Endodermal cell (in vitro differentiated cells): ENCODE measurements around the gene OBSCN. TPM values are rescaled to one million over a fixed set of nuclear protein-coding genes. Genes with fewer than 3 reads are reported as not detected.

Source experiments
- DNase-seq: peaks from one replicate; pipeline ENCODE4 v3.0.0-alpha.2; 2017
- H3K27ac ChIP-seq: 2 replicates; pipeline ENCODE4 v1.5.1; 2013; ENCODE audit warnings: mild to moderate bottlenecking, low read depth, low read length, moderate library complexity
- H3K27me3 ChIP-seq: 2 replicates; pipeline ENCODE4 v1.6.1; 2013; ENCODE audit warnings: mild to moderate bottlenecking, low read length, moderate library complexity; ENCODE audit not compliant: insufficient read depth, control insufficient read depth, poor library complexity, severe bottlenecking
- H3K36me3 ChIP-seq: 2 replicates; pipeline ENCODE4 v1.7.0; 2013; ENCODE audit warnings: mild to moderate bottlenecking, low read length, moderate library complexity; ENCODE audit not compliant: control insufficient read depth, insufficient read depth
- H3K4me1 ChIP-seq: one replicate; pipeline ENCODE4 v1.7.0; 2013; ENCODE audit warnings: low read length; ENCODE audit not compliant: control insufficient read depth, insufficient read depth
- H3K4me3 ChIP-seq: 2 replicates; pipeline ENCODE4 v1.5.1; 2013; ENCODE audit warnings: mild to moderate bottlenecking, low read length, moderate library complexity
- H3K9ac ChIP-seq: 2 replicates; pipeline ENCODE4 v1.6.1; 2013; ENCODE audit warnings: mild to moderate bottlenecking, low read length, moderate library complexity; ENCODE audit not compliant: poor library complexity, severe bottlenecking; ENCODE audit errors: extremely low read depth
- H3K9me3 ChIP-seq: 2 replicates; pipeline ENCODE4 v1.6.1; 2013; ENCODE audit warnings: mild to moderate bottlenecking, low read length, moderate library complexity; ENCODE audit not compliant: control insufficient read depth
- H3K27ac Mint-ChIP-seq: 2 replicates; pipeline ENCODE4 v1.8.0; 2020; ENCODE audit warnings: mixed read lengths
- H3K27me3 Mint-ChIP-seq: 2 replicates; pipeline ENCODE4 v1.8.0; 2021; ENCODE audit warnings: mild to moderate bottlenecking, mixed read lengths; ENCODE audit not compliant: insufficient read depth
- H3K36me3 Mint-ChIP-seq: 2 replicates; pipeline ENCODE4 v1.8.0; 2020; ENCODE audit warnings: low read depth, mixed read lengths
- H3K4me1 Mint-ChIP-seq: 2 replicates; pipeline ENCODE4 v1.8.0; 2020; ENCODE audit warnings: mixed read lengths
- H3K4me3 Mint-ChIP-seq: 2 replicates; pipeline ENCODE4 v1.8.0; 2020; ENCODE audit warnings: mild to moderate bottlenecking, moderate library complexity, mixed read lengths
- H3K9me3 Mint-ChIP-seq: 2 replicates; pipeline ENCODE4 v1.8.0; 2020; ENCODE audit warnings: mild to moderate bottlenecking, mixed read lengths
- CTCF ChIP-seq: fragments of 200-600 bp; sonication (generic); conservative IDR thresholded peaks from 2 replicates; pipeline ENCODE4 v1.5.0; 2021; ENCODE audit warnings: antibody characterized with exemption, mild to moderate bottlenecking
- WGBS, 2 experiments: methylation state at CpG; one replicate each; pipeline versions ENCODE4 v1.1.5 to v1.1.7; 2013; ENCODE audit warnings: missing lambda C conversion rate in 2 of 2, mixed read lengths in 1 of 2; ENCODE audit not compliant: insufficient coverage in 1 of 2, insufficient read length in 1 of 2; 5-methylcytosine and 5-hydroxymethylcytosine counted together
- total RNA-seq, 2 donors: library from RNA; stranded (reverse); fragmentation: NEBNext Ultra II Directional in 1 of 2; extraction: Animal tissue kit (Norgen Biotek cat#: 25700) in 1 of 2; gene quantifications; 2 replicates in 1 of 2; 3 replicates in 1 of 2; pipeline ENCODE4 v1.2.1, GENCODE V29; 2021

OBSCN gene
- total RNA-seq, 2 donors from 2014 or later: 53.7 to 68.9 TPM

DNA sequence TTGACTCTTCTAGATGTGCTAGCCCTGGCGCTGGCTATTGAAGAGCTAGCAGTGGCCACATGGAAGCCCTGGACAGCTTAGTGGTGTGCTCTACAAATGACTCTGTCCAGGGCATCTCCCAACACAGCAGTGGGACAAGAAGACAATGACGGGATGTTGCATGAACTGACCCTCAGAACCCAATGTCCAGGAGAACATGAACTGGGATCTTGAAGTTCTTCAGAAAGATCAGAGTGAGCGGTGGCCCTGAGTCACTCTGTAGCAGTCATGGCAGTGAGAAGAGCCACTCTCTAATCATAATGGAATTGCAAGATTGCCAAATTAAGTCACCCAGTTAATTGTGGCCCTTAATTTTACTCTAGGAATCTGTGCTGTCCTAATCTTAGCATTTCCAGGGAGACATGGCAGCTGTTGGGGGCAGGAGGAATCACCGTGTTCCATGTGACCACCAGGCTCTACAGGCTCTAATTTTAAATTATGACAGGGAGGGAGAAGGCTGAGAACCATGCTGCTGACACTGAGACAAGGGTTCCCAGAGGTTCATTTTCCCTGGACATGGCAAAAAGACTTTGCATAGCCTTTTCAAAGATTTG is 10.2 kb upstream of the OBSCN start:
- H3K4me1 ChIP-seq: no peaks in the 10 kb centered on the region
- H3K9me3 ChIP-seq: peaks cover 25% of the 10 kb centered on the region
- no peak overlapping the region for H3K4me3 ChIP-seq
- Mint-ChIP-seq H3K4me1 (no peaks in the 10 kb centered on the region), H3K27ac (no peak overlapping the region), H3K27me3 (peaks cover 30% of the 10 kb centered on the region), H3K9me3 (peaks cover 49% of the 10 kb centered on the region), H3K4me3 (no peak overlapping the region), H3K36me3 (peaks cover 15% of the 10 kb centered on the region)
- TF ChIP-seq CTCF: no peak
- DNase-seq: no peak
- H3K27ac ChIP-seq: no peak overlapping the region
- no peaks in the 10 kb centered on the region for H3K27me3 ChIP-seq
- H3K9ac ChIP-seq: no peak overlapping the region
- 92 to 93% methylated on average over 4 of the region's 4 CpGs for WGBS, 2 experiments
- H3K36me3 ChIP-seq: no peaks in the 10 kb centered on the region

DNA sequence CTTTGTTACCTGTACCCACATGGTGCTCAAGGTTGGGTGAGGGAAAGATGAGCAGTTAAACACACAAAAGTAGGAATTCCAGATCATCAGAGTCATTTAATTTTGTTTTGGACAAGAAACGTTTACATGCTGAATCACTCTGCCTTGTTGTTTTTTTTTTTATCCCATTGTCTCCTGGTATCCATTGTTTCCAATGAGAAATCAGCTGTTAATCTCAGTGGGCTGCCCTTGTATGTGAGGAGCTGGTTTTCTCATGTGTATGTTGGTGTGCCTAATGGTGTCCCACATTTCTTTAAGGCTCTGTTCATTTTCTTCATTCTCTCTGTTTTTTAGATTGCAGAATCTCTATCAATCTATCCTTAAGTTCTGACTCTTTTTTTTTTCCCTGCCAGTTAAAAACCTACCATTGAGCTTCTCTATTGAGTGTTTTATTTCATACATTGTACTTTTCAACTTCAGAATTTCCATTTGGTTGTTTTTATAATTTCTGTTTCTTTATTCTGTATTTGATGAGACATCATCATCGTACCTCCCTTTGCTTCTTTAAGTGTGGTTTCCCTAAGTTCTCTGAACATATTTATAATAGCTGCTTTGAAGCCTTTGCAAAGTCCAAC is 8.8 kb upstream of the OBSCN start:
- no peak overlapping the region for H3K4me3 Mint-ChIP-seq
- no peaks in the 10 kb centered on the region for H3K4me1 Mint-ChIP-seq

GRCh38 chr1:228204958-228205357 is 2.9 kb upstream of the OBSCN start:
- 92 to 94% methylated on average over 8 of the region's 8 CpGs for WGBS, 2 experiments
- Mint-ChIP-seq H3K4me3 (no peak overlapping the region), H3K27me3 (peaks cover 47% of the 10 kb centered on the region), H3K9me3 (peaks cover 17% of the 10 kb centered on the region), H3K36me3 (peaks cover 6% of the 10 kb centered on the region), H3K27ac (no peak overlapping the region), H3K4me1 (peaks cover 3% of the 10 kb centered on the region)
- no peak overlapping the region for H3K4me3 ChIP-seq
- DNase-seq: no peak
- no peak overlapping the region for H3K9ac ChIP-seq
- no peak overlapping the region for H3K27ac ChIP-seq
- peaks cover 5% of the 10 kb centered on the region for H3K4me1 ChIP-seq
- peaks cover 8% of the 10 kb centered on the region for H3K9me3 ChIP-seq
- TF ChIP-seq CTCF: no peak
- no peaks in the 10 kb centered on the region for H3K36me3 ChIP-seq
- H3K27me3 ChIP-seq: peaks cover 12% of the 10 kb centered on the region

More for the DNA sequence above, 8.8 kb upstream of the OBSCN start:
- Histone ChIP-seq H3K4me3 (peak overlapping the region; percentile 5), H3K27me3 (peaks cover 8% of the 10 kb centered on the region), H3K4me1 (no peaks in the 10 kb centered on the region), H3K36me3 (no peaks in the 10 kb centered on the region), H3K9me3 (peaks cover 25% of the 10 kb centered on the region), H3K9ac (no peak overlapping the region), H3K27ac (no peak overlapping the region)
- DNase-seq: no peak
- Mint-ChIP-seq H3K36me3 (peaks cover 15% of the 10 kb centered on the region), H3K9me3 (peaks cover 49% of the 10 kb centered on the region), H3K27ac (no peak overlapping the region), H3K27me3 (peaks cover 42% of the 10 kb centered on the region)
- peak; percentile 11 for TF ChIP-seq CTCF
- WGBS, 2 experiments: 65 to 81% methylated on average over 2 of the region's 2 CpGs
